Liver (tissue), 2 donors: Measurements from ENCODE around the gene PRKCSH.

Experiments
- CTCF ChIP-seq: fragments of 150-350 bp; IDR thresholded peaks from 2 replicates; pipeline ENCODE4 v1.5.1; 2017; ENCODE audit warnings: improper control_type of control experiment, low read depth, low read length; ENCODE audit not compliant: missing input control
- ZBTB33 ChIP-seq: IDR thresholded peaks from 2 replicates; pipeline ENCODE4 v1.6.1; 2016; ENCODE audit warnings: antibody characterized with exemption
- donor health status: healthy.

DNA sequence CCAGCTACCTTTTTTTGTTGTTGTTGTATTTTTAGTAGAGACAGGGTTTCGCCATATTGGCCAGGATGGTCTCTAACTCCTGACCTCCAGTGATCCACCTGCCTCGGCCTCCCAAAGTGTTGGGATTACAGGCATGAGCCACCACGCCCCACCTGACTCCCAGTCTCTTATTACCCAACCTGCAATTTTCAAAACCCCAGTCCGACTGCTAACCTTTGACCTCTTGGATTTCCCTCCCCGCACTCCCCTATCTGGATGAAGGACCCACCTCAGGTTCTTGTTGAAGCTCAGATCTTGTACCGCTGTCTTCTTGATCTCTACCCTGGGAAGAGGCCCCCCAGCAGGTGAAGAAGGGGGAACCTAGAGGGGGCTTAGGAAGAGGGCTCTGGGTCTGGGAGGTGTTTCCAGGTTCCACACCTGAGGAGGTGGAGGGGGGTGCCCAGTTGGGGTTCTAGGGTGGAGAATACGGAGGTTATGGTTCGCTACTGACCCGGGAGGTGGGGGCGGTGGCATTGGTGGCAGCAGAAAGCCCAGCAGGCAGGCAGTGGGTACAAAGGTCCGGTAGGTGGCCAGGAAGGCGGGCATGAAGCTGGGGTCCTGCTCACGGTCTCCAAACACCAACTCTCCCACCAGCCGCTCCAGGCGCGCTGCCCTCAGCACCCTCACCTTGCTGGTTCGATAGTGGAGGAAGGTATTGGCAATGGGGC lies 18.9 kb upstream of the PRKCSH start:
- TF ChIP-seq CTCF = no peak
- TF ChIP-seq ZBTB33 = no peak
